ENCODE results near the gene DPT. TPM values are rescaled to one million over a fixed set of nuclear protein-coding genes. Genes with fewer than 3 reads are reported as not detected.

Gene DPT
- total and polyA plus RNA-seq, 2 of the 4 experiments (the other 2 are of a cell fraction): not detected

- H3K9me1 ChIP-seq (ENCODE audit: insufficient read depth, low read length): no peaks in the 10 kb centered on the region
- intact Hi-C loops (cut with micrococcal nuclease): no loop called here
- H2BK15ac ChIP-seq (ENCODE audit: low read depth, low read length): no peak overlapping the region
- no peak overlapping the region for H3K4ac ChIP-seq (ENCODE audit: low read depth, low read length)
- H2BK120ac ChIP-seq (ENCODE audit: low read depth, low read length): no peak overlapping the region
- no peaks in the 10 kb centered on the region for H3K9me3 ChIP-seq (ENCODE audit: control insufficient read depth, insufficient read depth, low read length)
- no peak overlapping the region for H2AK5ac ChIP-seq (ENCODE audit: low read depth, low read length)
- no peak overlapping the region for H3K9ac ChIP-seq (ENCODE audit: low read depth, low read length)
- H3K36me3 ChIP-seq (ENCODE audit: control insufficient read depth, insufficient read depth, low read length): no peaks in the 10 kb centered on the region
- H3K4me2 ChIP-seq (ENCODE audit: low read depth, low read length): no peak overlapping the region
- H4K5ac ChIP-seq (ENCODE audit: low read depth, low read length): no peak overlapping the region
- no peak overlapping the region for H3K23ac ChIP-seq (ENCODE audit: low read depth, low read length)
- H2BK5ac ChIP-seq (ENCODE audit: low read depth, low read length, poor library complexity, severe bottlenecking): no peak overlapping the region
- BruUV-seq (replicated peaks): no TSS peak
- no peak overlapping the region for H2BK20ac ChIP-seq (ENCODE audit: low read depth, low read length)
- no peak overlapping the region for H2AK9ac ChIP-seq (replicated peaks; ENCODE audit: low read depth, low read length, poor library complexity)
- POLR2A ChIA-PET (ENCODE audit: unreplicated experiment): no interaction called here
- WGBS, 2 experiments (ENCODE audit: extremely low coverage in 2 of 2, insufficient read length in 1 of 2): no CpG with 5 or more reads among the region's 3 CpGs
- H3K18ac ChIP-seq (ENCODE audit: low read depth, low read length): no peak overlapping the region
- H3K4me3 ChIP-seq (ENCODE audit: insufficient read depth, low read depth, low read length): no peak overlapping the region
- in situ Hi-C loops (cut with MboI; ENCODE audit: low sequenced_read_pairs): no loop called here
- CTCF ChIA-PET: no interaction called here
- dilution Hi-C loops (cut with HindIII; ENCODE audit: low sequenced_read_pairs, unreplicated experiment): no loop called here
- H3K79me1 ChIP-seq (ENCODE audit: low read depth in 1 of 2, low read length in 2 of 2): no peaks in the 10 kb centered on the region
- no peaks in the 10 kb centered on the region for H4K20me1 ChIP-seq (ENCODE audit: insufficient read depth, low read length)
- H3K27me3 ChIP-seq (ENCODE audit: control insufficient read depth, insufficient read depth, low read length): no peaks in the 10 kb centered on the region
- no peak overlapping the region for H4K91ac ChIP-seq (ENCODE audit: insufficient read depth, low read depth, low read length)
- no peak overlapping the region for H4K8ac ChIP-seq (ENCODE audit: low read depth in 2 of 2, low read length in 2 of 2)
- ATAC-seq (ENCODE audit: low read depth) (no peak), DNase-seq (no peak)
- TF ChIP-seq RAD21 (IDR thresholded peaks at IDR 0.05; ENCODE audit: low read length) (no peak), MAFK (IDR thresholded peaks at IDR 0.05; ENCODE audit: low read depth, low read length) (no peak), CEBPB (IDR thresholded peaks at IDR 0.05; ENCODE audit: low read depth, low read length) (no peak), RFX5 (IDR thresholded peaks at IDR 0.05; ENCODE audit: low read depth, low read length) (no peak), BHLHE40 (IDR thresholded peaks at IDR 0.05; ENCODE audit: low read depth, low read length) (no peak), SMC3 (IDR thresholded peaks at IDR 0.05; ENCODE audit: low read depth, low read length) (no peak), USF2 (IDR thresholded peaks at IDR 0.05; ENCODE audit: low read depth, low read length) (no peak), POLR2A (IDR thresholded peaks at IDR 0.05; ENCODE audit: low read depth, low read length) (no peak), RCOR1 (IDR thresholded peaks at IDR 0.05; ENCODE audit: insufficient replicate concordance, low read length) (no peak), CTCF (conservative IDR thresholded peaks at IDR 0.05; ENCODE audit: low read depth, low read length) (no peak), FOS (IDR thresholded peaks at IDR 0.05; ENCODE audit: low read depth, low read length) (no peak), MXI1 (IDR thresholded peaks at IDR 0.05; ENCODE audit: borderline replicate concordance, low read depth, low read length) (no peak), MAZ (IDR thresholded peaks at IDR 0.05; ENCODE audit: borderline replicate concordance, low read depth, low read length) (no peak), CHD1 (IDR thresholded peaks at IDR 0.05; ENCODE audit: low read depth, low read length) (no peak)
- no peak overlapping the region for H3K14ac ChIP-seq (replicated peaks; ENCODE audit: low read depth, low read length)
- no peak overlapping the region for H2AFZ ChIP-seq (replicated peaks; ENCODE audit: low read length, poor library complexity)
- H3K56ac ChIP-seq (ENCODE audit: extremely low read depth, insufficient read depth, low read length): no peak overlapping the region
- no peak overlapping the region for H3K27ac ChIP-seq (ENCODE audit: insufficient read depth, low read length)
- H3K4me1 ChIP-seq (ENCODE audit: control insufficient read depth, insufficient read depth, low read length): no peaks in the 10 kb centered on the region
Measured at GRCh38 chr1:168645721-168646120, 83.3 kb downstream of the DPT start.
